B cell (primary cell): Measurements from ENCODE around the gene LIN37. TPM values are rescaled to one million over a fixed set of nuclear protein-coding genes. Genes with fewer than 3 reads are reported as not detected.

Experiments
- ATAC-seq: fragments of 200-7000 bp; cut with Tn5 transposase; one replicate; pipeline ENCODE4 v1.10.0; 2021; ENCODE audit warnings: low read depth, mild to moderate bottlenecking, moderate number of reproducible peaks, moderate library complexity
- CTCF ChIA-PET: fragments of 350-600 bp; sonication (Branson Sonifier 250); formaldehyde crosslinking; loops from one replicate; lab custom pipeline; 2021; ENCODE audit warnings: antibody characterized with exemption, inconsistent platforms; lab: Charles Lee
- POLR2A ChIA-PET: fragments of 350-600 bp; sonication (Branson Sonifier 250); formaldehyde crosslinking; loops from one replicate; lab custom pipeline; 2021; ENCODE audit warnings: antibody characterized with exemption; lab: Charles Lee
- DNase-seq: peaks from one replicate; pipeline ENCODE4 v3.0.0; 2013
- H2AFZ ChIP-seq: 2 replicates; pipeline ENCODE4 v1.6.1; 2012; ENCODE audit warnings: mild to moderate bottlenecking, low read depth, low read length; ENCODE audit not compliant: insufficient read depth, poor library complexity, severe bottlenecking
- H3K27ac ChIP-seq, 2 donors: 1 replicate in 1 of 2; 2 replicates in 1 of 2; pipeline ENCODE4 v1.5.1; 2012 to 2013; ENCODE audit warnings: low read length in 2 of 2, mild to moderate bottlenecking in 2 of 2, moderate library complexity in 1 of 2
- H3K27me3 ChIP-seq, 4 experiments: fragments of 200-600 bp in 1 of 4; sonication (generic) in 1 of 4; replicated peaks in 1 of 4; 1 replicate in 2 of 4; 2 replicates in 2 of 4; pipeline versions ENCODE4 v1.6.1 to v1.7.0; 2013 to 2016; ENCODE audit warnings: low read length in 3 of 4, mild to moderate bottlenecking in 2 of 4, mixed read lengths in 1 of 4, moderate library complexity in 1 of 4; ENCODE audit not compliant: insufficient read depth in 4 of 4, control insufficient read depth in 3 of 4; ENCODE audit errors: control extremely low read depth in 1 of 4
- H3K36me3 ChIP-seq, 2 experiments: replicated peaks in 1 of 2; 1 replicate in 1 of 2; 2 replicates in 1 of 2; pipeline versions ENCODE4 v1.6.1 to v1.7.1; 2013; ENCODE audit warnings: low read length in 1 of 2; ENCODE audit not compliant: insufficient read depth in 2 of 2, control insufficient read depth in 1 of 2; ENCODE audit errors: control extremely low read depth in 1 of 2, extremely low read depth in 1 of 2
- H3K4me1 ChIP-seq, 2 donors: fragments of 200-600 bp in 1 of 2; sonication (generic) in 1 of 2; 1 replicate in 1 of 2; 2 replicates in 1 of 2; pipeline versions ENCODE4 v1.5.1 to v1.6.1; 2013 to 2017; ENCODE audit warnings: low read length in 2 of 2; ENCODE audit not compliant: control insufficient read depth in 2 of 2, insufficient read depth in 2 of 2
- H3K4me2 ChIP-seq: replicated peaks from 2 replicates; pipeline ENCODE3; 2012; ENCODE audit warnings: mild to moderate bottlenecking, low read depth, low read length; ENCODE audit not compliant: poor library complexity, severe bottlenecking
- H3K4me3 ChIP-seq, 5 experiments: fragments of 200-600 bp in 1 of 5; sonication (generic) in 1 of 5; 1 replicate in 3 of 5; 2 replicates in 2 of 5; pipeline versions ENCODE4 v1.5.1 to v1.7.0; 2011 to 2016; ENCODE audit warnings: low read length in 4 of 5, mild to moderate bottlenecking in 4 of 5, low read depth in 2 of 5, control low read depth in 1 of 5, moderate library complexity in 1 of 5; ENCODE audit not compliant: insufficient read depth in 1 of 5; ENCODE audit errors: control extremely low read depth in 1 of 5, extremely low read depth in 1 of 5
- H3K79me2 ChIP-seq: fragments of 200-600 bp; sonication (generic); one replicate; pipeline ENCODE4 v1.6.0; 2016; ENCODE audit warnings: low read length; ENCODE audit not compliant: control insufficient read depth, insufficient read depth
- H3K9ac ChIP-seq: fragments of 200-600 bp; sonication (generic); 2 replicates; pipeline ENCODE4 v1.6.1; 2017; ENCODE audit warnings: mild to moderate bottlenecking, low read length, moderate library complexity
- H3K9me3 ChIP-seq, 3 donors: one replicate each; pipeline versions ENCODE4 v1.6.1 to v1.7.1; 2013; ENCODE audit warnings: low read length in 2 of 3; ENCODE audit not compliant: control insufficient read depth in 2 of 3, insufficient read depth in 1 of 3; ENCODE audit errors: control extremely low read depth in 1 of 3
- H4K20me1 ChIP-seq: 2 replicates; pipeline ENCODE4 v1.6.0; 2012; ENCODE audit warnings: mild to moderate bottlenecking, low read length; ENCODE audit not compliant: insufficient read depth, control insufficient read depth, poor library complexity, severe bottlenecking
- H3K27ac Mint-ChIP-seq: one replicate; pipeline ENCODE4 v1.8.0; 2021; ENCODE audit warnings: mixed read lengths
- H3K27me3 Mint-ChIP-seq: one replicate; pipeline ENCODE4 v1.8.0; 2021; ENCODE audit warnings: mixed read lengths
- H3K4me1 Mint-ChIP-seq: one replicate; pipeline ENCODE4 v1.8.0; 2021; ENCODE audit warnings: mixed read lengths
- H3K4me3 Mint-ChIP-seq: one replicate; pipeline ENCODE4 v1.8.0; 2021; ENCODE audit warnings: mixed read lengths
- H3K9me3 Mint-ChIP-seq: one replicate; pipeline ENCODE4 v1.8.0; 2022; ENCODE audit warnings: mixed read lengths; ENCODE audit not compliant: insufficient read depth
- EZH2 ChIP-seq: IDR thresholded peaks from 2 replicates; pipeline ENCODE4 v1.6.1; 2012; ENCODE audit warnings: borderline replicate concordance, low read depth, mild to moderate bottlenecking, moderate library complexity, low read length; ENCODE audit not compliant: insufficient read depth, poor library complexity, severe bottlenecking
- WGBS: methylation state at CpG from one replicate; pipeline ENCODE4 v1.1.5; 2013; ENCODE audit warnings: missing lambda C conversion rate; ENCODE audit not compliant: insufficient coverage; 5-methylcytosine and 5-hydroxymethylcytosine counted together
- intact Hi-C: fragments of 100-400 bp; cut with micrococcal nuclease; formaldehyde crosslinking; loops from one replicate; pipeline ENCODE4 v1.10.0; 2022
- polyA plus RNA-seq: library from polyadenylated mRNA; depleted of rRNA; stranded (reverse); fragments of >200 nt; gene quantifications from 2 replicates; pipeline ENCODE4 v1.2.3, GENCODE V29; 2012
- total RNA-seq, 2 donors: library from RNA; stranded (reverse); fragments of 120-200 nt in 1 of 2; gene quantifications; 1 replicate in 1 of 2; 2 replicates in 1 of 2; pipeline versions ENCODE4 v1.2.3 to v1.2.4, GENCODE V29; 2013 to 2022
- TF ChIP-seq, protein P1 (sequence below): fragments of 200-600 bp; IDR thresholded peaks from one replicate; pipeline ENCODE4 v1.8.0; 2022; ENCODE audit warnings: antibody characterized with exemption, mild to moderate bottlenecking

Gene LIN37
- total and polyA plus RNA-seq, 2 donors (not counting 1 experiment from before 2014, with no cell fraction given), result 22.3 to 64.1 TPM

- Histone ChIP-seq H3K9me3 (no peaks in the 10 kb centered on the region), H3K4me2 (no peak overlapping the region), H3K4me3 (no peak overlapping the region), H3K27ac (no peak overlapping the region), H3K36me3 (peaks cover 0 to 2% of the 10 kb centered on the region in 2 experiments), H3K4me1 (peaks cover 10 to 16% of the 10 kb centered on the region in 2 donors), H3K79me2 (peaks cover 4% of the 10 kb centered on the region), H4K20me1 (no peaks in the 10 kb centered on the region), H3K9ac (no peak overlapping the region), H3K27me3 (no peaks in the 10 kb centered on the region), H2AFZ (no peak overlapping the region)
- no peaks in the 10 kb centered on the region for H3K27me3 Mint-ChIP-seq
- 90% methylated on average over 18 of the region's 19 CpGs for WGBS
- ATAC-seq, result no peak
- no peaks in the 10 kb centered on the region for H3K9me3 Mint-ChIP-seq
- H3K4me3 Mint-ChIP-seq, result peak overlapping the region; percentile 61
- no peak for DNase-seq
- ChIA-PET POLR2A (no interaction called here), CTCF (interaction anchor here (0.5 kb wide), 1 partner anchor 273 kb away, joined by 3 read pairs; no protein-coding TSS in a partner anchor)
- intact Hi-C loops, result no loop called here
- peaks cover 10% of the 10 kb centered on the region for H3K4me1 Mint-ChIP-seq
- TF ChIP-seq EZH2, result no peak
- TF ChIP-seq, protein P1, sequence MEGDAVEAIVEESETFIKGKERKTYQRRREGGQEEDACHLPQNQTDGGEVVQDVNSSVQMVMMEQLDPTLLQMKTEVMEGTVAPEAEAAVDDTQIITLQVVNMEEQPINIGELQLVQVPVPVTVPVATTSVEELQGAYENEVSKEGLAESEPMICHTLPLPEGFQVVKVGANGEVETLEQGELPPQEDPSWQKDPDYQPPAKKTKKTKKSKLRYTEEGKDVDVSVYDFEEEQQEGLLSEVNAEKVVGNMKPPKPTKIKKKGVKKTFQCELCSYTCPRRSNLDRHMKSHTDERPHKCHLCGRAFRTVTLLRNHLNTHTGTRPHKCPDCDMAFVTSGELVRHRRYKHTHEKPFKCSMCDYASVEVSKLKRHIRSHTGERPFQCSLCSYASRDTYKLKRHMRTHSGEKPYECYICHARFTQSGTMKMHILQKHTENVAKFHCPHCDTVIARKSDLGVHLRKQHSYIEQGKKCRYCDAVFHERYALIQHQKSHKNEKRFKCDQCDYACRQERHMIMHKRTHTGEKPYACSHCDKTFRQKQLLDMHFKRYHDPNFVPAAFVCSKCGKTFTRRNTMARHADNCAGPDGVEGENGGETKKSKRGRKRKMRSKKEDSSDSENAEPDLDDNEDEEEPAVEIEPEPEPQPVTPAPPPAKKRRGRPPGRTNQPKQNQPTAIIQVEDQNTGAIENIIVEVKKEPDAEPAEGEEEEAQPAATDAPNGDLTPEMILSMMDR, result no peak
- no peak overlapping the region for H3K27ac Mint-ChIP-seq
Observed at GRCh38 chr19:35777086-35777841, 28.9 kb downstream of the LIN37 start.

DNA sequence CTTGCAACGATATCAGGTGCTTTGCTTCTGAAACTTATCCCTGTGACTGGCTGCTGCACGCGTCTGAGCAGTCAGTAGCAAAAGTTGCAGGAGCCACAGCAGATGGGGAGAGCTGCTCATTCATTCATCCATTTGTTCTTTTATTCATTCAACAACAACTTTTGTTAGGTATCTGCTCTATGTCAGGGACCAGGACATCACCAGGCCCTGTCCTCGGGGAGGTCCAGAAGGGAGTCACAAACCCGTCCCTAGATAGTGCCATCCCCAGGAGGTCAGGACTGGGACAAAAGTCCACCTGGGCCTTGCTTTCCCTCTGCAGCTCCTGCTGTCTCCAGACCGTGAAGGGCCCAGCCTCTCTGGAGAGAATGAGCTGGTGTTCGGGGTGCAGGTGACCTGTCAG is 29.6 kb downstream of the LIN37 start:
- no peak for ATAC-seq
- DNase-seq, result no peak
- Histone ChIP-seq H3K9me3 (no peaks in the 10 kb centered on the region), H3K36me3 (peaks cover 0 to 5% of the 10 kb centered on the region in 2 experiments), H3K4me2 (no peak overlapping the region), H2AFZ (no peak overlapping the region), H3K4me3 (no peak overlapping the region), H3K79me2 (peaks cover 4% of the 10 kb centered on the region), H3K27ac (no peak overlapping the region), H3K27me3 (no peaks in the 10 kb centered on the region), H4K20me1 (no peaks in the 10 kb centered on the region), H3K4me1 (peaks cover 10 to 16% of the 10 kb centered on the region in 2 donors), H3K9ac (no peak overlapping the region)
- intact Hi-C loops, result no loop called here
- Mint-ChIP-seq H3K27me3 (no peaks in the 10 kb centered on the region), H3K9me3 (no peaks in the 10 kb centered on the region), H3K4me3 (peak overlapping the region; percentile 37), H3K4me1 (peaks cover 10% of the 10 kb centered on the region), H3K27ac (no peak overlapping the region)
- ChIA-PET CTCF (interaction anchor here (0.5 kb wide), 1 partner anchor 272 kb away, joined by 3 read pairs; no protein-coding TSS in a partner anchor), POLR2A (no interaction called here)
- WGBS, result 82% methylated on average over 7 of the region's 7 CpGs
- no peak for TF ChIP-seq EZH2
- TF ChIP-seq, protein P1, result no peak
